ENCODE measurements around the gene C18orf32. TPM values are rescaled to one million over a fixed set of nuclear protein-coding genes. Genes with fewer than 3 reads are reported as not detected.
"Not testable (repeated sequence)": the region's sequence is repeated elsewhere in the genome, so short reads cannot be mapped to it uniquely, and the experiment has no call there.

The C18orf32 gene
- total RNA-seq, 1 experiment from 2014 or later, result 115 TPM

DNA sequence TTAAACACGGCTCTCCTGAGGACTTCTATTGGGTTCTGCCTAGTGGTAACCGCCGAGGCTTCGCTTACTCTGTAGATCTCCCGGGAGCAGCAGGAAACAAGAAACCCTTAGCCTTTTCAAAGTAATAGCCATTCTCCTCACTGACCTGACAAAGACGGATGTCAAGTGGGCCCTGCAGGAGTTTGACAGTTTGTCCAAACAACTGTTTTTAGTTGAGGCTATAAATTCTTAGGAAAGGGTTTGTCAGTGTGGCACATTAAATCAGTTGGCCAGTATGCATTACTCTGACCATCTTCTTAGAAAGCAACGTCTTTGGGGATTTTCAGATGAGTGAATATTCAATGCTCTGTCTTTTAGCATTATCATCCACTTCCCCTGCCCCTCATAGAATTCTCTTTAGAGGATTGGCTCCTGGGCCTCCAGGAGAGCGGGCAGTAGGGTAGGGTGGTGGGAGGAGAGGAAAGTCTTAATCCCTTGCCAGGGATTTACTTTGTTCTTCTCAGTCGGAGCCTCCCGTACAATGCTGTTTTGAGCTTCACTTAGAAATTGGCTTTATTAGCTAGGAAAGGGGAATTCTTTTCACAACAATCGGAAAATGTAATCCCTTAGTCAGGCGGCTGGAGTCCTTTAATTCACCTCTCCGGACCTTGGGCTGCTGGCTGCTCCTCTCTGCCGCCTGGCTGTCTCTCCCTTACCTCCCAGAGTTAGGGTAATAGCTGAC is 13.3 kb upstream of the C18orf32 start:
- no peak for DNase-seq (ENCODE audit: low read depth)

DNA sequence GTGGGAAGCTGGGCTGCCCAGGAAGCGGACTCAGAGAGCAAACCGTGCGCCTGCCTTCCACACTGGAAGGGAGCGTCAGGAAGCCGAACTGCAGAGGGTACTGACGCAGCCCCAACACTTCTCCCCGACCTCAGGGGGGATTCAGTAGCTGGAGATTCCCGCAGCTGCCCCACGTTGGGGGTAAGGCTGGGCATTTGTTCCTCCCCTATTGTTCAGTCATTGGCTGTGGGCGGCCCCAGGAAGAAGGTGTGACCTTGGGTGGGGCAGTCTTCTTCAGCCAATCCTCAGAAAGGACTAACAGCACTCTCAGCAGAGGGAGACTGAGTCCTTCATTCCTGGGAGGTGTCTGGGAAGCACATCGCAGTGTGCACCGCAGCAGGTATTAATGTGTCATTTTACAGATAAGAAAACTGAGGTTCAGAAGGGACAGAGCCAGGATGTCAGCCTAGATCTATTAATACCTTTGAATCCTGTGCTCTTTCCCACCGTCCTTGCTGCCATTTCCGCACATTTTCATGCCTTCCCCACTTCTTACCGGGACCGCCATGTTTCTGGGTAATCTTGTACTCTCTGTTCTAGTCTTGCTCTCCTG is 12.1 kb upstream of the C18orf32 start:
- no peak for DNase-seq (ENCODE audit: low read depth)

DNA sequence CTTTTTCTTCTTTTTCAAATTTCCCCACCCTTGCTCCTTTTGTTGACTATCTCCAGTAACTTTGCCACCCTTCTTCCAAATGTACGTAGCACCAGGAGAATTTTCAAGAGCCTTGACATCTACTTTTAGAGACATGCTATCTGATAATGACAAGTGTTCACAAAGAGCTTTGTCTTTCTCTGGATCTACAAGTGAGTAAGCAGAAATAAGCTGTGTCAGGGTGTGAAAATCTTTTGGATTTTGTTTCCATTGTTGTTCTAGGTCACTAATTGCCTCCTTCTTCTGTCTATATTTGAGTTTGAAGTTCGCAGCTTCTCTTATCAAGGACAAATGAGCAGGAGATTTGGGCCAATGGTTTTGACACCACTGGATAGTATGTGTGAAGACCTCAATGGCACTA is 8.4 kb upstream of the C18orf32 start:
- no peak for DNase-seq (ENCODE audit: low read depth)

DNA sequence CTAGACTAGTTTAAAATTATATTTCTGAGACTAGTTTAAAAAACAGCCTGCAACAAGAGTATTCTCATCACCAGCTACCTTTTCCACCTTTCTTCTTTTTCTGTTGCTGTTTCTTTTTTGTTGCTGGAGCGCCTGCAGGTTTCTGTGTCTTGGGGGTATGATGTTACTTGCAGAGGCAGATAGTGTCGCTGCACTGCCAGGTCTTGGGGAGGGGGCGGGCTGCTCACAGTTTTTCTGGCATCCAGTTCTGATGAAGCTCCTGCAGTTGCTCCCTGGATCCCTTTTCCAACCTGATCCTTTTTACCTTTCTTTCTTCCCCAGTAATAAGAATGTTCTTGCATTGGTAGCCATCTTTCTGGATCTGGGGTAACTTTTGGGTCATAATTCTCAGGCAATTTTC is 8.0 kb upstream of the C18orf32 start:
- no peak for DNase-seq (ENCODE audit: low read depth)

DNA sequence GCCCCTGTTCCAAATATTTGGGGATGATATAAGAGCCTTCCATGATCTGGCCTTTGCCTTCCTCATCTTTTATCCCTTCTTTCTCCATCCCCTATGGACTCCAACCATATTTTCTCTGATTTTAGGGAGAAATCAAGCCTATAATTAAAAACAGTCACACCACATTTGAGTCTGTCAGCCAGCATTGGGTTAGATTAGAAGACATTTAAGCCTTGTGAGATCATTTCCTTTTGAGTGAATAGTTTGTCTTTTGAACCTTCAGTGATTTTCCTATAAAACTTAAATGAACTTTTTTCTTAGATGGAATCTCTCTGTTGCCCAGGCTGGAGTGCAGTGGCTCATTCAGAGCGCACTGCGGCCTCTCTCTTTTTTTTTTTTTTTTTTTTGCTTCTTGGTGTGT is 7.6 kb upstream of the C18orf32 start:
- no peak for DNase-seq (ENCODE audit: low read depth)

DNA sequence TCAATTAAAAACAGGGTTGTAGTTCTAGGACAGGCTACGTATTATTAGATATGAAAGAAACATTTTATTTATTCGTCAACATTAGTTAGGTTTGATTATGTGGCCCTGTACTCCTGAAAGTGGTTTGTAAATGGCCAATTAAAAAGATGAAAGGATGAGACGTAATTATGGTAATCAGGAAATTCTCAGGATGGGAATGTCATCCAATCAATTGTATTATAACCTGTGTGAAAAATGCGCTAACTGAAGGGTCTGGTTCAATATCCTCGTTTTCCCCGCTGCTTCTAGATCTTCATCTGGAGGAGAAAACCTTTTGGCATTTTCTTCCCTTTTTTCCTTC is 5.6 kb upstream of the C18orf32 start:
- no peak for DNase-seq (ENCODE audit: low read depth)

DNA sequence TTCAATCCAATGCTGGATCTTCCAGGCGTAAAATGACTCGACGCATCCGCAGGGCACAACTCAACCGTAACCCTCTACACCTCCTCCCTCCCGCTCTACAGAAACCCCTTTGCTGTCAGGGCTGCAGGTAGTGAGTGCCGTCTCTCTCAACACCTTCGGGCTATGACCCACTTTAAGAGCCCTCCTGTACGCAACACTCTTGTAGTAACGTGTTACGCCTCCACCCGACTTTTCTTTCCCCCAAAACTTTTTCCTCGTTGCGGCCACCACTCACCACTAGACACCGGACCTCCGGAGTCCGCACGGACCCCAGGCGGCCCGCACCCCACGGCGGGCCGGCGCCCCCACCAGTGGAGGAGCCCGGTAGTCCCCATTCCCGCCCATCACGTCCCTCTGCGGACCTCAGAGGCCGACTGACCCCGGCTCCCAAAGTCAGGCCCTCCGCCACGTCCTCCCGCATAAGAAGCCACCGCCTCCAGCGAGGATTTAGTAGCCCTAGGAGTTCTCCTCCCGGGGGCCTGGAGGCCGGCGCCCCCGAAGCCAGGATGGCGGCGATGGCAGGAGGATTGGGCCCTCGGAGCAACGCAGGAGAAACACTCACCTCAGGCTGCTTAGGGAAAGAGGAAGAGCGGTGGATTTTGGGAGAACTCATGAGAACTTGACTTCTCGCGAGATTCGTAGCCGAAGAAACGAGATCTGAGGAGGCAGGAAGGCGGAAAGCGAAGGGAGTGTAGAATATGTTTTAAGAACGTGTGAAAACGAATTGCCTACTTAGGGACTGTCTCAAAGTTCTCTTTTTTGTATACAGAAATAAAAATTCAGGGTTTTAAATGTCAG is 5.0 kb upstream of the C18orf32 start, which contains the start of gene RPL17:
Gene RPL17 (minus strand): TSS at position 609 of the 837 bp plus-strand sequence.
- DNase-seq (ENCODE audit: low read depth), result peak; percentile 99

DNA sequence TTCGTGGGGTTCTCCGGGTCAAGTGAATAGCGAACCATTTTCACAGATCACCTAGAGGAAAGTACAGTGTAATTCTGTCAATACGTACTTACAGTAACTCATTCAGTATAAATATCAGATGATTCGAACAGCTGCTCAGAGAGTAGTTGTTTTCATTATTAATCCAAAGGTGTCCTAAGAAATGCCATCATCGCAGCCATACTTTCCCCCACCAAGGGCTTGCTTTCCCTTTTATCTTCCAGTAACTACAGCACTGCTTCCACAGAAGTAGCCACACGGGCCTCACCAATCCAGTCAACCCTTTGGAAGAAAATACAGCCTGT is 4.5 kb upstream of the C18orf32 start:
- DNase-seq (ENCODE audit: low read depth), result no peak

DNA sequence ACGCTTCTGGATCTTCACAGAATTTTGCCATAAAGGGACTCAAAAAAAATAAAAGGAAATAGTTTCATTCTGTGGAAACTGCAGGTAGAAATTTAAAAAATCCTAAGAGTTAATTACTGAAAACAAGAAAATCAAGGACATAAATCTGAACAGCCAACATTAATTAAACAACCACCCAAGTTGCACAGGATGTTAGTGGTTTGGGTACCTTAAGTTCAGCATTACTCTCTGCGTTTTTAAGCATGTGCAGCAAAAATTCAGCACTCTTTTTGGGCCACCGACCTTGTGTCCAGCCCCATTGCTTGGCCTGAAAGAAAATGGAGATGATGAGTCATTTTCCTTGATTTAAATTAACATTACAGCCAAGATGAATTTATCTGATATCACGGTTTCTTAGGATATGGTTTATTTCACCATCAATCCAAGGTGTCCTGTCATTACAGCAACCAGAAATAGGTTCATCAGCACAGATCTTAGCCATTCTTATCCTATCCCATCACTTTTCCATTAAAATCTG is 3.3 kb upstream of the C18orf32 start:
- no peak for DNase-seq (ENCODE audit: low read depth)

DNA sequence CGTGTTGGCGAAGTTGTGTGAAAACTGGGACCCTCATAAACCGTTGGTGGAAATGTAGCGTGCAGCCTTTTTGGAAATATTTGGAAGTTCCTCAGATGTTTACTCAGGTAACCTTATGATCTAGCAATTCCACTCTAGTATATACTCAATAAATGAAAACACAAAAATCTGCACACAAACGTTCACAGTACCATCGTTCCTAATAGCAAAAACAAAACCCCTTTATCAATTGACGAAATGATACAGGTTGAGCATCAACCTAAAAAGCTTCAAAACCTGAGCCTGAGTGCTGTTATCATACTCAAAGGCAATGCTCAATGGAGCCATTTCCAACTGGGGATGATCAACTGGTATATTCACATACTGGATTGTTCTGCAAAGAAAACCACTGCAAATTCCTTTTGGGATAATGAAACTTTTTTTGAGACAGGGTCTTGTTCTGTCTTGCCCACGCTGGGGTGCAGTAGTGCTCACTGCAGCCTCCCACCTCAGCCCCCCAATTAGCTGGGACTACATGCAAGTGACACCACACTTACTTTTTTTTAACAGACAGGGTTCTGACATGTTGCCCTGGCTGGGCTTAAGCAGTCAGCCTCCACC is 777 bp upstream of the C18orf32 start:
- peak; percentile 25 for DNase-seq (ENCODE audit: low read depth)

DNA sequence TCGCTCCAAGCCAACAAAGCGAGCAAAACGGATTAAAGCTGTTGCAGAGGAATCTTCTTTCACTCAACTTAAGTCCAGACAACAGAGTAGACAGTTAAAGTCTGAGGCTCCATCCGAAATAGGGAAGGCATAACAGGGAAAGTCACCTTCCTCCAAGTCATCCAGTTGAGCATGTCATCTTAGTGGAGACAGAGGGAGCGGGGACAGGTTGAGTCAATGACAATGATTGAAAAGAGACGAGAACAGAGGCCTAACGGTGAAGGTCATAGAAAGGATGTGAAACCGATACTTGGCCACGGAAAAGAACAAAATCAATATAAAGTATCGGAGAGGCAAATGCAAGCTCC is 455 bp downstream of the C18orf32 start:
- peak; percentile 44 for DNase-seq (ENCODE audit: low read depth)

DNA sequence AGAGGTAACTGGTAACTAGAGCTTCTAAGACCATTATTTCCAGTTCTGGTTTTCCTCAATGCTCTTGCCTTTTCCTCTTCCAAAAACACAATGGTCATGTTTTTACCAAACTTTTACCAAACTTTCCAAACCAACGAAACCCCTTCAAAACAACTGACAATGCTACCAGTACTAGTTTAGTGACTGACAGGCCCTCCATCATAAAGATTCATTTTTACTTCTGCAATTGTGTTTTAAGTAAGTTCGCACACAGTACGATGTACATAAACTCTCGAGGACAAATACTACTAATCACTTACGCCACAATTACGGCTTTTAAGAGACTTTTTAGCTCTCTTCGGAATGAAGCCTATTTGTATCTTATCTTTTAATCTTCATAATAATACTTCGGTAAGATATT is 900 bp downstream of the C18orf32 start:
- DNase-seq (ENCODE audit: low read depth), result no peak

DNA sequence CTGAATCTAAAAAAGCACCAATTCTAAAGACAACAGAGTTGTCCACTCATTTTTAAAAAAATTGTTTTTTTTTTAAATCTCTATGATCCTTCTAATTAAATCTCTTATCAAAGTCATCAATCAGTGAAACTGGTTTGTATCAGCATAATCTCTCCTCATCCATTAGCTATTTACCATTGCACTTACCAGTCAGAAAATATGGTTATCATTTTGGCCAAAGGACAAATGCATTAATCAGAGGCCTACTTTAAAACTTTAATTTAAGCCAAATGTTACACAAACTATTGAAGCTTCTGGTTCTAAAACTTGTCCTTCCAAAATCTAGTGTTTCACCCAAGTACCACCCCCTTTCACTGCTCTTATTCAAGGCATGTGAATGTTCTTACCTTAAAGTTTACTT is 3.8 kb downstream of the C18orf32 start:
- DNase-seq (ENCODE audit: low read depth), result no peak

DNA sequence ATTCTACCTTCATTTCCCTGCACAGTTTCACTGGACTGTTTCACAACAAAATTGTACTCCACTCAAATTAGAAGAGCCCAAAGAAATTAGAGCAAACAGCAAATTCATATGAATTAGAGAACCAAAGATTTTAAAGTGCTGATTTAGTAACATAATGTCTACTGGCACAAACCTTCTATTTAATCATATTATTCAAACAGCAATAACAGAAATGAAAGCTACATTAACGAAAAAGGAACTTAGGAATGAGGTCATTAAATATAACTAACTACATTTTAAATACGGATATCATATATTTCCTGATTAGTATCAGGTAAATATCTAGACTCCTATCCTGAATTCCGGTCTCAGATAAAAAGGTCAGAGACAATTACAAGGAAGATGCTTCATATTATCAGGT is 5.1 kb downstream of the C18orf32 start:
- DNase-seq (ENCODE audit: low read depth), result no peak

DNA sequence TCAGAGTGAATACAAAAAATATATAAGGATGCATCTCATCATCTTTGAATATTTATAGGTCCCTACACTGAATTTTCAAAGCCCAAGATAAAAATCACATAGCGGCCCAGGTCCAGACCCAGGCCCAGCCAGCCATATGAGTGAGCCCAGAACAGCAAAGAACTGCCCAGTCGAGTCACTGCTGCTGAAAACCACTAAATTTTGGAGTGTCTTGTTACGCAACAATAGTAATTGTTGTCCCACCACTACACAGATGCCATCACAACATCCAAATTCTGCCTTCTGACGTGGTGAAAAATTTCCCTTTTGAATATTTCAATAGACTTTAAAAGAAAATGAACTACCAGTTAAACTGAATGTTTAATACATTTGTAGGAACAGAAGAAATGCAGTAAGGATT is 5.7 kb downstream of the C18orf32 start:
- no peak for DNase-seq (ENCODE audit: low read depth)

DNA sequence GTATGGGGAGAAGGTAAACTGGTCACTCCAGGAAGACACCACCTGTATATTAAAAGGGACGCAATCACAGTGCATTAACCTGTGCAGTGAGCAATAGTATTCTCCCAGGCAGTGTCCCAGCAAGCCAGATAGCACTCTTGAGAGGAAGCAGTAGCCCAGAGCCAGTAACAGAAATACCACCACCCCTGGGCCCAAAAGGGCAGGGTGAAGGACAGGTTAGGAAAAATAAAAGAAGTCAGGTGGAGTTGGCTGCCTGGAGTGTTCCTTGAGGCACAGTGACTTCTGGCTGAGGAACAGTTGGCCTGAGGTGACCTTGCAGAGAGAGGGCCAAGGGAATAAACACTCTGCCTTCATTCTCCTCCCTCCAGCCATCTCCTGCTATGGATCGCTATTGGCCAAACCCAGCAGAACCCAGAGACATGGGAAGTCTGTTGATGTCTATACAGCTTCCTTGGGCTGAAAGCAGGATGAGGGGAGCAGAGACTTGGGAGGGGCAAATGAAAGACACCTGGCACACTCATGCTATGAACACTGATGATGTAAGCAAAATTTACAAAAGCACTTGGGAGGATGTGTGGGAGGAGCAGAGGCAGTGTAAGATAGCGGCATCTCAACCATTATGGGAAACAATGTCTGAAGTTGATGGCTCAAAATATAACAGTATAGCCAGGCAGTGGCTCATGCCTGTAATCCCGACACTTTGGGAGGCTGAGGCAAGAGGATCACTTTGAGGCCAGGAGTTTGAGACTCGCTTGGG is 7.5 kb downstream of the C18orf32 start:
- no peak for DNase-seq (ENCODE audit: low read depth)

DNA sequence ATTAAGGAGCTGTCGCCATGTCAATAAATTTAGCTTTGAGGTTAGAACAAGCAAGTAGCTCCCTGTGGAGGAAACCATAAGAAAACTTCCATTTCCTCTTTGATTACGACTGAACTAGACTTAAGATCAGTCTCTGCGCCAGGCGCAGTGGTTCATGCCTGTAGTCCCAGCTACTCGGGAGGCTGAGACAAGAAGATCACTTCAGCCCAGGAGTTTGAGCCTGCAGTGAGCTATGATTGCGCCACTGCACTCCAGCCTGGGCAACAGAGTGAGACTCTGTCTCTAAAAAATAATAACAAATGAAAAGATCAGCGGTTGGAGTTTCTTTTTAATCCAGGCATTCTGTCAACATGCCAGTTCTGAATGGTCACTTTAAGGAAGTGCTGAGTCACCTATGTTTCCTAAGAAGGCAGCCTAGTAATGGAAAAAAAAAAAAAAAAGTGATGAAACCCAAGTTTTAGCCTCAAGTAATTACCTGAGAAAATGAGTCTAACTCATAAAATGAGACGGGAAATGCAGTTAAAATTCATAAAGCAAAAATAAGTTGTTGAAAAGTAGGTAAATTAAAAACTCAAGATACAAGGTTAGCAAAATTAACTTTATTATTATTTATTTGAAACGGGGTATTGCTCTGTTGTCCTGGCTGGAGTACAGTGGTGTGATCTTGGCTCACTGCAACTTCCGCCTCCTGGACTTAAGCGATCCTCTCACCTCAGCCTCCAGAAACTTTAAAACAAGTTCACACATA is 10.2 kb downstream of the C18orf32 start:
- peak; percentile 91 for DNase-seq (ENCODE audit: low read depth)

DNA sequence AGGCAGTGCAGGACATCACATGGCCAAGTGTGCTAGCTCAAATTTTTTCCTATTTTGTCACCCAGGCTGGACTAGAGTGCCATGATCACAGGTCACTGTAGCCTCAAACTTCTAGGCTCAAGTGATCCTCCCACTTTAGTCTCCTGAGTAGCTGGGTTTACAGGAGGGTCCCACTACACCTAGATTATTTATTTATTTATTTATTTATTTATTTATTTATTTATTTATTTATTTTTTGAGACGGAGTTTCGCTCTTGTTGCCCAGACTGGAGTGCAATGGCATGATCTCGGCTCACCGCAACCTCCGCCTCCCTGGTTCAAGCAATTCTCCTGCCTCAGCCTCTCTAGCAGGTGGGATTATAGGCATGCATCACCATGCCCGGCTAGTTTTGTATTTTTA is 12.1 kb downstream of the C18orf32 start:
- DNase-seq (ENCODE audit: low read depth), result not testable (repeated sequence)

DNA sequence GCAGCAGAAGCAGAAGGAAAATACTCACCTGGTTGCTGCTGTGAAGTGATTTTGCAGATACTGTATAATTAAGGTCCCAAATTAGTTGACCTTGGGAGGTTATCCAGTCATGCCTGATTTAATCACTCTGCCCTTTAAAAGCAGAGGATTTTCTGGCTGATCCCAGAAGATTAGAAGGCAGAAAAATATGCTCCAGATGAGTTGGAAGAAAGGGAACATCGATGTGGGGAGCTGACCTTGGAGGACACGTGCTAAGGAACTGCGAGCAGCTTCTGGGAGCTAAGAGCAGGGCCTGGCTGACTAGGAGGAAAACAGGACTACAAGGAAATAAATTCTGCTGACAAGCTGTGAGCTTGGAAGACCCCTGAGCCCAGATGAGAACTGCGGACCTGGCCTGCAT is 13.3 kb downstream of the C18orf32 start:
- no peak for DNase-seq (ENCODE audit: low read depth)

DNA sequence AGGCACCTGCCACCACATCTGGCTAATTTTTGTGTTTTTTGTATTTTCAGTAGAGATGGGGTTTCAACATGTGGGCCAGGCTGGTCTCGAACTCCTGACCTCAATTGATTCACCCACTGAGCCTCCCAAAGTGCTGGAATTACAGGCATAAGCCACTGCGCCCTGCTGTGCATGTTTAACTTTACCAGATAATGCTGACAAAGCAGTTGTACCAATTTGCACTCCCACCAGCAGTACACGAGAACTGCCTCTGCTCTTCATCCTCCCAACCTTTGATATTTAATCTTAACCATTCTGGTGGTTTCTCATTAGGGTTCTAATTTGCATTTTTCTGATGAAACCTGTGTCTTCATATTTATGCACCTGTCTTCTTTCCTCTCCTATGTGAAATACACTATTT is 14.6 kb downstream of the C18orf32 start:
- no peak for DNase-seq (ENCODE audit: low read depth)

DNA sequence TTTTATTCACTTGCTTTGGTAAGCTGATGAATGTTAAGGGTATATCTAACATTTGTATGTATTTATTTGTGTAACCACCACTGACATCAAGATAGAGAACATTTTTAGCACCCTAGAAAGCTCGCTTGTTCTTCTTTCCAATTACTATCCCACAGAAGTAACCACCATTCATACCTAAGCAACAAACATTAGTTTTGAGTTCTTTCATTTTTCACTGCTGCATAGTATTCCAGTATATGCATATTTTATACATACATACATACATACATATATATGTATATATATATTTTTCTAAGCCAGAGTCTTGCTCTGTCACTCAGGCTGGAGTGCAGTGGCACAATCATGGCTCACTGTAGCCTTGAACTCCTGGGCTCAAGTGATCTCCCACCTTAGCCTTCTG is 15.5 kb downstream of the C18orf32 start:
- DNase-seq (ENCODE audit: low read depth), result no peak

All from M059J (cell line).